Left forelimb (tissue), 1 donor: ENCODE results near the gene TNFAIP8L1.
"Not testable (repeated sequence)": the region's sequence is repeated elsewhere in the genome, so short reads cannot be mapped to it uniquely, and the experiment has no call there.

Experiments used
- DNase-seq: peaks from one replicate; pipeline ENCODE4 v3.0.0-alpha.2; 2018; ENCODE audit warnings: low spot score

TNFAIP8L1 gene

DNA sequence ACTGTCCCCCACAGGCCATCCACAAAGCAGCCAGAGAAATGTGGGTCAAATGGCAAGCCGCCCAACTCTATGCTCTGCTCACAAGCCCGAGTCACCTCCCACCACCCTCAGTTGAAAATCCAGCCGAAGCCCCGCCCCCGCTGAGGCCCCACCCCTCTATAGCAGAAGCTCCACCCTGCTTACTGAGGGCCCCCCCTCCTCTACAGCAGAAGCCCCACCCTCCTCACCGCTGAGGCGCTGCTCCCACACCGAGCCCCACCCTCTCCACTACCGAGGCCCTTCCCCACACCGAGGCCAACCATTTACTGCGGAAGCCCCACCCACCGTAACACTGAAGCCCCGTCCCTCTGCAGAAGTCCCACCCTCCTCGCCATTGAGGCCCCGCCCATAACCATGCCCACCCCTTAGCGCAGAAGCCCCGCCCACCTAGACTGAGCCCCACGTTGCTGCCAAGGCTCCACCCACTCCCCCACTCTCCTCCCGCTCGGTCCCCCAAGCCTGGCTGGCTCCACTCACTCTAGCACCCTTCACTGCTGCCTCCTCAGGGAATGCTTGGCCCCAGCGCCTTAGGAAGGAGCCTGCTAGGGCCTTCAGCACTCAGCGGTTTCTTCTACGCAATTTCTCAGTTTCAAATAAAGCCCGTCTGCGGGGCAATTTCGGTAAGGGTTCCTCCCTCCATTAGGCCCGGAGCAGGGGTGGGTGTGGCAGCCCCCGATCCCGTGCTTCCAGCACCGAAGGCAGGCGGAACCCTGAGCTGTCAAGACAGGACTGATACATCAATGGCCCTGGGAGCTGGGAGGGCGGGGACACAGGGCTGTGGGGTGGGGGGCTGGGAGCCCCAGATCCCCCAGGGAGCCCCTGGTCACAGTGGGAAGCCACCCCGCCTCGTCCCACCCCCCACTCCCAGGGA, 39.8 kb downstream of the TNFAIP8L1 start:
- no peak for DNase-seq

DNA sequence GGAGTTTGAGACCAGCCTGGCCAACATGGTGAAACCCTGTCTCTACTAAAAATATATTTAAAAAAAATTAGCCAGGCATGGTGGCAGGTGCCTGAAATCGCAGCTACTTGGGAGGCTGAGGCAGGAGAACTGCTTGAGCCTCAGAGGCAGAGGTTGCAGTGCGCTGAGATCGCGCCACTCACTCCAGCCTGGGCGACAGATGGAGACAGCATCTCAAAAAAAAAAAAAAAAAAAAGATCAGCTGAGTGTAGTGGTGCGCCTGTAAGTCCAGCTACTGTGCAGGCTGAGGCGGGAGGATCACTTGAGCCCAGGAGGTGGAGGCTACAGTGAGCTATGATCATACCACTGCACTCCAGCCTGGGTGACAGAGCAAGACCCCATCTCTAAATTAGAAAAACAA, 40.7 kb downstream of the TNFAIP8L1 start:
- DNase-seq, result not testable (repeated sequence)

GRCh38 chr19:4682417-4683200, 43.3 kb downstream of the TNFAIP8L1 start:
- no peak for DNase-seq

DNA sequence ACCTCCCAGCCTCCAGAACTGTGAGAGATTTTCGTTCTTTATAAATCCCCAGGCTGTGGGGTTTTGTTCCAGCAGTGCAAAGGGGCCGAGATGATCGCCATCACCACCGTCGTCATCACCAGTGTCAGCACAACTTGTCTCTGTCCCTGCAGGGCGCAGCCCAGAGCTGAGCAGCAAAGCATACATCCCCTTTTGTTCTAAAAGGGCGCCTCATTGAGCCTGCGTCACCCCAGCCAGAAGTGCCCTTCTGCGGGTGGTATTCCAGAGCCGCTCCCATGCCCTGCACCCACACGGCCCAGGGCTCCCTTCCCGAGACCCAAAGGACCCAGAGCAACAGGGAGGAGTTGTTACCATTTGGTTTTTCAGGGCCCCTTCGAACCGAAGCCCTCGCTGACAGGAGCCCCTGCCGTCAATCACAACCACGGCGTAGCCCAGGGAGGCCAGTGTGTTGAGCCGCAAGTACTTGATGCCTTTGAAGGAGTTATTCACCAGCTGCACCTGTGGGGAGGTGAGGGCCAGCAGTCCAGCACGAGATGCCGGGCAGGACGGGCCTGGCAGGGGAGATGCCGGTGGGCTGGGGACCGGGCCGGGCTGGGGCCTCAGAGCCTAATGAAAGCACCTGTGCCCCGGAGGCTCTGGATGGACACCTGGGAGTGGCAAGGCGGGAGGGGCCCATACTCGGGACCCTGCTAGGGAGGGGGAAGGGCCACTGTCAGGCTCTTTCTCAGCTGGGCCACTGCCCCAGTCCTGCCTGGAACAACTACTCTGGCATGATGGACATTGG, 45.2 kb downstream of the TNFAIP8L1 start:
- no peak for DNase-seq

GRCh38 chr19:4686700-4687099, 47.4 kb downstream of the TNFAIP8L1 start:
- no peak for DNase-seq

GRCh38 chr19:4687396-4687795, 48.1 kb downstream of the TNFAIP8L1 start:
- DNase-seq, result no peak

DNA sequence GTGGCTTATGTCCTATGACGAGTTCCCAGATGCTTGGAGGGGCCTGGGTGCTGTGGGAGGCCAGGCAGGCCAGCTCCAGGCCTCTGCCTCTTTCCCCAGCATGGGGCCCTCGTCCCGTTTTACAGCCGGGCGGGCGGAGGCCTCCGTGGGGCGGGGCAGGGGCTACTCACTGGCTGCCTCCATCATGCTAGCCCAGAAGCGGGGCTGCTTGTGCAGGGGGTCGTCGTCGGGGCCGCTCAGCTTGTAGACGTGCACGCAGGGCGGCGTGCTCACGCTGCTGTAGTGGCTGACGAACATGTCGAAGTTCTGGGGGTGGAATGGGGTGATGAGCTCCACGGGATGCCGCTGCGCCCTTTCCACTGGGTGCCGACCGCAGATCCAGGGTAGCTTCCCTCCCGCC, 49.3 kb downstream of the TNFAIP8L1 start:
- DNase-seq, result no peak

- no peak for DNase-seq
These were observed 50.1 kb downstream of the TNFAIP8L1 start for GRCh38 chr19:4689403-4689802.

GRCh38 chr19:4690361-4690760, 51.0 kb downstream of the TNFAIP8L1 start:
- DNase-seq, result no peak

DNA sequence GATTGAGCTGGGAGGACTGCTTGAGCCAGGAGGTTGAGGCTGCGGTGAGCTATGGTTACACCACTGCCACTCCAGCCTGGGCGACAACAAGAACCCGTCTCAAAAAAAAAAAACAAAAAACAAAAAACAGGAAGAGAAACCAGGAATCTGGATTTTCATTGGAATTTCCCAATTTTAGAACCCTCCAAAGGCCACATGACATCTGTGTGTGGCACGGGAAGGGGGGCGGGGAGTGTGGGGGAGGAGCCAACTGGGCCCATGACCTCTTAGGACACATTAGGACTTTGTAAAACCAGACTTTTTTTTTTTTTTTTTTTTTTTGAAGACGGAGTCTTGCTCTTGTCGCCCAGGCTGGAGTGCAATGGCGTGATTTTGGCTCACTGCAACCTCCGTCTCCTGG, 52.1 kb downstream of the TNFAIP8L1 start:
- DNase-seq, result no peak

DNA sequence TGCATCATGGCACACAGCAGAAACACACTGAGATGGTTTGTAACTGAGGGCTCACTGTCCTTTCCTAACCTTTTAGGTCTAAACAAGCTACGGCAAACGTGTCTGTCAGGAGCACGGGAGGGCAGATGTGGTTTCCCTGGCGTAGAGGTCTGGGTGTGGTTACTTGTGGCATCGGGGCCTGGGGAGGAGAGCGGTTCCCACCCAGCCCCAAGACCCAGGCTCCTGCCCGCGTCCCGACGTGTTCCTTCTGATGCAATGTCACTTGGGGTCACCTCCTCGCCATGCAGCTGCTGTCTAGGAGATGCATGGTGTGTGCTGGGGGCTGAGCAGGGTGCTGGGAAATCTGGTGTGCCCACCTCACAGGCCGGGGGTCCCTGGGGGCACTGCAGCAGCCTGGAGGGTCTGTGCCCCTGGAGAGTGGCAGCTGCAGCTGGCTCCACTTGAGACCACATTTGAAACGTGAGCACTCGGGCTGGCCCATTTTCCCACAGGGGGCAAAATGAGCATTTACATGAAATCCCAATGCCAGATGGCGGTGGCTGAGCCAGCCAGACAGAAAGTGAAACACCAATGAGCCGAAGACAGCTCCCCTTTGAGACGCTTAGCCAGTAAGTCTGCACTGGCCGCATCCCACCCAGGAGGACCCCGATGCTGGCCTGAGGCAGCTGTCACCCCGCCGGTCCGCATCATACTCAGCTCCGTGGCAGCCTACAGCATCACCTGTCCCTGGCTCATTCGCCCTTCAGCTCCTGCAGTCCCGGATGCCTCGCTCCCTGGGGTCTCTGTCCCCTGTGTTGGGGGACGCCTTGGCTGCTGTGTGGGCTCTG, 53.1 kb downstream of the TNFAIP8L1 start:
- DNase-seq, result no peak

- DNase-seq, result no peak
These were observed 53.7 kb downstream of the TNFAIP8L1 start for GRCh38 chr19:4693078-4693350.

DNA sequence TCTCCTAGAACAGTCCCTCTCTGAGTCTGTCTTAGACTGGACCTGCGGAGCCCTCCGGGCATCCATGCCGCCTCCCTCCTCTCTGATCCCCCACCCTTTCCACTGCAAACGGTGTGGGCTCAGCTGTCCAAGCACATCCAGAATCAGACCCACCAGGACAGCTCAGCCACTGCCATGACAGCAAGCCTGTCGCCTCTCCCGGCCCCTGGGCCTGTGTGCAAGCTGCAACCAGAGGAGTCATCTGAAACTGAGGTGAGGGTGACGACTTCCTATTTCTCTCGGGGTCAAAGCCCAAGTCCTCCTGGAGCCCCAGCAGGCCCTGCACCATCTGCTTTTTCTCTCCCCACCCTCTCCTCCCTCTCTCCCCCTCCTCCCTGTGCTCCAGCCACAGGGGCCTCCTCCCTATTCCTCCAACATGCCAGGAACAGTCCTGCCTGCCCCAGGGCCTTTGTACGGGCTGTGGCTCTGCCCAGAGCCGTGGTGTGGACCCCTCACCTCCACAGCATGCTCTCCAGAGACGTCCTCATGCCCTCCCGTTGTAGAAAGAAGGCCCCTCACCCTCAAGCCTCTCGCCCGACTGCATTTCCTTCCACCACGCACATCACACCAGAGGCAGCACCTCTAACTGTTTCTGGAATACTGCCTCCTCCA, 54.3 kb downstream of the TNFAIP8L1 start:
- DNase-seq, result no peak

GRCh38 chr19:4694211-4694987, 55.1 kb downstream of the TNFAIP8L1 start:
- no peak for DNase-seq

GRCh38 chr19:4695224-4695731, 56.0 kb downstream of the TNFAIP8L1 start:
- DNase-seq, result no peak

GRCh38 chr19:4697304-4697703, 58.0 kb downstream of the TNFAIP8L1 start:
- no peak for DNase-seq

- no peak for DNase-seq
These were observed 60.7 kb downstream of the TNFAIP8L1 start for GRCh38 chr19:4699826-4700692.

GRCh38 chr19:4700693-4700970, 61.3 kb downstream of the TNFAIP8L1 start:
- DNase-seq, result no peak

GRCh38 chr19:4701557-4701956, 62.2 kb downstream of the TNFAIP8L1 start:
- no peak for DNase-seq
